Fibroblast of lung (primary cell): ENCODE results near the gene ANXA3.

ENCODE experiments used
- EZH2 ChIP-seq: IDR thresholded peaks from 2 replicates; pipeline ENCODE4 v1.5.1; 2012; ENCODE audit warnings: low read length, control low read depth, mild to moderate bottlenecking; ENCODE audit errors: missing control alignments
- TF ChIP-seq, protein P1 (sequence below), 2 donors: IDR thresholded peaks in 1 of 2; conservative IDR thresholded peaks in 1 of 2; 1 replicate in 1 of 2; 2 replicates in 1 of 2; pipeline ENCODE4 v1.5.1; 2011 to 2012; ENCODE audit warnings: low read length in 2 of 2, control low read depth in 1 of 2, inconsistent platforms in 1 of 2, low read depth in 1 of 2, mild to moderate bottlenecking in 1 of 2

DNA sequence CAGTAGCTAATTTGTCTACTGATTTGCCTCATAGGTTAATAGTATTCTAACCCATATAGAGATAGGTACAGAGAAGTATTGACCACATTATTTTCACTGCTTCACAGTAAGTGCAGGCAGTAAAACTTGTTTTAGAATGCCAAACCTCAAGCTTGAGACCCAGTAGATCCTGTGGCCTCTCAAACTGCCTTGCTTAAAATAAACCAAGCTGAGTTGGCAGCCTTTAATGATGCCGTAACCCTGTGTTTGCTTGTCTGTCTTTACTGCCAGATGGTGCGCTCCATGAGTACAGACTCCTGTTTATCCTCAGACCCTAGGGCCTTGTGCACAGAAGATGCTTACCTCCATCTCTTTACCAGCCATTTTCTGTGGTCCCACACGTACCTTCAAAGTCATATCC lies 50.8 kb downstream of the ANXA3 start:
- TF ChIP-seq, protein P1, sequence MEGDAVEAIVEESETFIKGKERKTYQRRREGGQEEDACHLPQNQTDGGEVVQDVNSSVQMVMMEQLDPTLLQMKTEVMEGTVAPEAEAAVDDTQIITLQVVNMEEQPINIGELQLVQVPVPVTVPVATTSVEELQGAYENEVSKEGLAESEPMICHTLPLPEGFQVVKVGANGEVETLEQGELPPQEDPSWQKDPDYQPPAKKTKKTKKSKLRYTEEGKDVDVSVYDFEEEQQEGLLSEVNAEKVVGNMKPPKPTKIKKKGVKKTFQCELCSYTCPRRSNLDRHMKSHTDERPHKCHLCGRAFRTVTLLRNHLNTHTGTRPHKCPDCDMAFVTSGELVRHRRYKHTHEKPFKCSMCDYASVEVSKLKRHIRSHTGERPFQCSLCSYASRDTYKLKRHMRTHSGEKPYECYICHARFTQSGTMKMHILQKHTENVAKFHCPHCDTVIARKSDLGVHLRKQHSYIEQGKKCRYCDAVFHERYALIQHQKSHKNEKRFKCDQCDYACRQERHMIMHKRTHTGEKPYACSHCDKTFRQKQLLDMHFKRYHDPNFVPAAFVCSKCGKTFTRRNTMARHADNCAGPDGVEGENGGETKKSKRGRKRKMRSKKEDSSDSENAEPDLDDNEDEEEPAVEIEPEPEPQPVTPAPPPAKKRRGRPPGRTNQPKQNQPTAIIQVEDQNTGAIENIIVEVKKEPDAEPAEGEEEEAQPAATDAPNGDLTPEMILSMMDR (conservative IDR thresholded peaks at IDR 0.05 in 1 of 2, IDR thresholded peaks at IDR 0.05 in 1 of 2; ENCODE audit: low read depth in 1 of 2, low read length in 2 of 2): no peak
- no peak for TF ChIP-seq EZH2
